ENCODE measurements around the gene SEPHS1.

The SEPHS1 gene

GRCh38 chr10:13348216-13349017, at the start of gene SEPHS1:
SEPHS1 (minus strand) TSS chr10:13348293; CDS start chr10:13344950, 3,343 bp downstream.
- CTCF ChIA-PET = no interaction called here
- TF ChIP-seq ZNF37A (tag by site-specific recombination; IDR thresholded peaks at IDR 0.05) (no peak), ZNF792 (tag by site-specific recombination; IDR thresholded peaks at IDR 0.05) (0 out of 2 replicates have a peak, but pooled peaks have one; percentile 63), SP2 (tag by site-specific recombination; IDR thresholded peaks at IDR 0.05) (peak; percentile 80), ZBTB21 (tag by site-specific recombination; IDR thresholded peaks at IDR 0.05) (no peak), REPIN1 (tag by site-specific recombination; IDR thresholded peaks at IDR 0.05; ENCODE audit: low read depth) (no peak), ZNF776 (tag by site-specific recombination; IDR thresholded peaks at IDR 0.05; ENCODE audit: borderline replicate concordance) (no peak), ZNF239 (tag by site-specific recombination; IDR thresholded peaks at IDR 0.05) (no peak), RBAK (tag by site-specific recombination; IDR thresholded peaks at IDR 0.05) (no peak), ZNF184 (tag by site-specific recombination; IDR thresholded peaks at IDR 0.05) (no peak), CTCF (tag by site-specific recombination; IDR thresholded peaks at IDR 0.05) (peak; percentile 82), ZNF76 (tag by site-specific recombination; IDR thresholded peaks at IDR 0.05; ENCODE audit: borderline replicate concordance, low read depth) (peak; percentile 52; the same call in 1 of the 2 replicates), ZNF121 (tag by site-specific recombination; IDR thresholded peaks at IDR 0.05) (no peak), ZNF394 (tag by site-specific recombination; IDR thresholded peaks at IDR 0.05; ENCODE audit: borderline replicate concordance) (peak; percentile 5; the same call in 1 of the 2 replicates), GFI1B (tag by site-specific recombination; IDR thresholded peaks at IDR 0.05) (no peak), KLF9 (tag by site-specific recombination; IDR thresholded peaks at IDR 0.05; ENCODE audit: low read depth) (peak; percentile 60), PRDM1 (tag by site-specific recombination; IDR thresholded peaks at IDR 0.05) (no peak), ZNF624 (tag by site-specific recombination; IDR thresholded peaks at IDR 0.05) (no peak), KLF8 (tag by site-specific recombination; IDR thresholded peaks at IDR 0.05) (peak; percentile 88), ZNF214 (tag by site-specific recombination; IDR thresholded peaks at IDR 0.05; ENCODE audit: borderline replicate concordance) (no peak), ZNF621 (tag by site-specific recombination; IDR thresholded peaks at IDR 0.05) (no peak), INSM2 (tag by site-specific recombination; IDR thresholded peaks at IDR 0.05) (peak; percentile 56; the same call in 1 of the 2 replicates)
- TF ChIP-seq, protein P1, sequence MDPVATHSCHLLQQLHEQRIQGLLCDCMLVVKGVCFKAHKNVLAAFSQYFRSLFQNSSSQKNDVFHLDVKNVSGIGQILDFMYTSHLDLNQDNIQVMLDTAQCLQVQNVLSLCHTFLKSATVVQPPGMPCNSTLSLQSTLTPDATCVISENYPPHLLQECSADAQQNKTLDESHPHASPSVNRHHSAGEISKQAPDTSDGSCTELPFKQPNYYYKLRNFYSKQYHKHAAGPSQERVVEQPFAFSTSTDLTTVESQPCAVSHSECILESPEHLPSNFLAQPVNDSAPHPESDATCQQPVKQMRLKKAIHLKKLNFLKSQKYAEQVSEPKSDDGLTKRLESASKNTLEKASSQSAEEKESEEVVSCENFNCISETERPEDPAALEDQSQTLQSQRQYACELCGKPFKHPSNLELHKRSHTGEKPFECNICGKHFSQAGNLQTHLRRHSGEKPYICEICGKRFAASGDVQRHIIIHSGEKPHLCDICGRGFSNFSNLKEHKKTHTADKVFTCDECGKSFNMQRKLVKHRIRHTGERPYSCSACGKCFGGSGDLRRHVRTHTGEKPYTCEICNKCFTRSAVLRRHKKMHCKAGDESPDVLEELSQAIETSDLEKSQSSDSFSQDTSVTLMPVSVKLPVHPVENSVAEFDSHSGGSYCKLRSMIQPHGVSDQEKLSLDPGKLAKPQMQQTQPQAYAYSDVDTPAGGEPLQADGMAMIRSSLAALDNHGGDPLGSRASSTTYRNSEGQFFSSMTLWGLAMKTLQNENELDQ (tag by site-specific recombination; IDR thresholded peaks at IDR 0.05; ENCODE audit: low read depth) = no peak
- TF ChIP-seq, protein P2, sequence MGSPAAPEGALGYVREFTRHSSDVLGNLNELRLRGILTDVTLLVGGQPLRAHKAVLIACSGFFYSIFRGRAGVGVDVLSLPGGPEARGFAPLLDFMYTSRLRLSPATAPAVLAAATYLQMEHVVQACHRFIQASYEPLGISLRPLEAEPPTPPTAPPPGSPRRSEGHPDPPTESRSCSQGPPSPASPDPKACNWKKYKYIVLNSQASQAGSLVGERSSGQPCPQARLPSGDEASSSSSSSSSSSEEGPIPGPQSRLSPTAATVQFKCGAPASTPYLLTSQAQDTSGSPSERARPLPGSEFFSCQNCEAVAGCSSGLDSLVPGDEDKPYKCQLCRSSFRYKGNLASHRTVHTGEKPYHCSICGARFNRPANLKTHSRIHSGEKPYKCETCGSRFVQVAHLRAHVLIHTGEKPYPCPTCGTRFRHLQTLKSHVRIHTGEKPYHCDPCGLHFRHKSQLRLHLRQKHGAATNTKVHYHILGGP (tag by site-specific recombination; IDR thresholded peaks at IDR 0.05) = no peak
- TF ChIP-seq, protein P3, sequence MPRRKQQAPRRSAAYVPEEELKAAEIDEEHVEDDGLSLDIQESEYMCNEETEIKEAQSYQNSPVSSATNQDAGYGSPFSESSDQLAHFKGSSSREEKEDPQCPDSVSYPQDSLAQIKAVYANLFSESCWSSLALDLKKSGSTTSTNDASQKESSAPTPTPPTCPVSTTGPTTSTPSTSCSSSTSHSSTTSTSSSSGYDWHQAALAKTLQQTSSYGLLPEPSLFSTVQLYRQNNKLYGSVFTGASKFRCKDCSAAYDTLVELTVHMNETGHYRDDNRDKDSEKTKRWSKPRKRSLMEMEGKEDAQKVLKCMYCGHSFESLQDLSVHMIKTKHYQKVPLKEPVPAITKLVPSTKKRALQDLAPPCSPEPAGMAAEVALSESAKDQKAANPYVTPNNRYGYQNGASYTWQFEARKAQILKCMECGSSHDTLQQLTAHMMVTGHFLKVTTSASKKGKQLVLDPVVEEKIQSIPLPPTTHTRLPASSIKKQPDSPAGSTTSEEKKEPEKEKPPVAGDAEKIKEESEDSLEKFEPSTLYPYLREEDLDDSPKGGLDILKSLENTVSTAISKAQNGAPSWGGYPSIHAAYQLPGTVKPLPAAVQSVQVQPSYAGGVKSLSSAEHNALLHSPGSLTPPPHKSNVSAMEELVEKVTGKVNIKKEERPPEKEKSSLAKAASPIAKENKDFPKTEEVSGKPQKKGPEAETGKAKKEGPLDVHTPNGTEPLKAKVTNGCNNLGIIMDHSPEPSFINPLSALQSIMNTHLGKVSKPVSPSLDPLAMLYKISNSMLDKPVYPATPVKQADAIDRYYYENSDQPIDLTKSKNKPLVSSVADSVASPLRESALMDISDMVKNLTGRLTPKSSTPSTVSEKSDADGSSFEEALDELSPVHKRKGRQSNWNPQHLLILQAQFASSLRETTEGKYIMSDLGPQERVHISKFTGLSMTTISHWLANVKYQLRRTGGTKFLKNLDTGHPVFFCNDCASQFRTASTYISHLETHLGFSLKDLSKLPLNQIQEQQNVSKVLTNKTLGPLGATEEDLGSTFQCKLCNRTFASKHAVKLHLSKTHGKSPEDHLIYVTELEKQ (tag by site-specific recombination; IDR thresholded peaks at IDR 0.05; ENCODE audit: borderline replicate concordance) = no peak; the same call in 1 of the 2 replicates
- TF ChIP-seq, protein P4, sequence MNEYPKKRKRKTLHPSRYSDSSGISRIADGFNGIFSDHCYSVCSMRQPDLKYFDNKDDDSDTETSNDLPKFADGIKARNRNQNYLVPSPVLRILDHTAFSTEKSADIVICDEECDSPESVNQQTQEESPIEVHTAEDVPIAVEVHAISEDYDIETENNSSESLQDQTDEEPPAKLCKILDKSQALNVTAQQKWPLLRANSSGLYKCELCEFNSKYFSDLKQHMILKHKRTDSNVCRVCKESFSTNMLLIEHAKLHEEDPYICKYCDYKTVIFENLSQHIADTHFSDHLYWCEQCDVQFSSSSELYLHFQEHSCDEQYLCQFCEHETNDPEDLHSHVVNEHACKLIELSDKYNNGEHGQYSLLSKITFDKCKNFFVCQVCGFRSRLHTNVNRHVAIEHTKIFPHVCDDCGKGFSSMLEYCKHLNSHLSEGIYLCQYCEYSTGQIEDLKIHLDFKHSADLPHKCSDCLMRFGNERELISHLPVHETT (tag by site-specific recombination; IDR thresholded peaks at IDR 0.05) = no peak

More at GRCh38 chr10:13348216-13349017, at the start of gene SEPHS1:
- Histone ChIP-seq H3K9me3 (ENCODE audit: control insufficient read depth, insufficient read depth, low read depth, low read length) (no peaks in the 10 kb centered on the region), H3K27ac (ENCODE audit: extremely low read depth, low read depth, low read length) (peak within 1 kb of the TSS; percentile 98), H3K36me3 (ENCODE audit: control insufficient read depth in 2 of 2, insufficient read depth in 1 of 2, low read length in 2 of 2) (peaks cover 2 to 14% of the 10 kb centered on the region in 2 experiments; a peak in 2 of 3 replicates), H3K4me3 (ENCODE audit: low read depth, low read length) (peak within 1 kb of the TSS; percentile 66), H3K4me1 (ENCODE audit: control insufficient read depth, insufficient read depth, low read length) (no peaks in the 10 kb centered on the region; the same call in 1 of the 2 replicates)
- POLR2A ChIA-PET = interaction anchor here (0.6 to 1.3 kb wide), 2 partner anchors 46 to 215 kb away, joined by 3 read pairs; no protein-coding TSS in a partner anchor

Measured in HEK293 (cell line).